GM12878 (cell line): ENCODE results near the gene IRGQ. TPM values are rescaled to one million over a fixed set of nuclear protein-coding genes. Genes with fewer than 3 reads are reported as not detected.

Experiments used
- ATAC-seq: fragments of 200-7000 bp; cut with Tn5 transposase; 3 replicates; pipeline ENCODE4 v1.9.1; 2020; ENCODE audit warnings: mild to moderate bottlenecking, moderate library complexity
- BruUV-seq: library from RNA; stranded (reverse); fragments of 400-500 nt; replicated peaks from 2 replicates; lab custom pipeline; 2021; lab: Mats Ljungman, UMichigan
- CTCF ChIA-PET: fragments of 300-600 bp; sonication (Branson Sonifier 250); formaldehyde crosslinking; extraction: SDS; loops from one replicate; lab custom pipeline; 2021; ENCODE audit warnings: inconsistent platforms; lab: Yijun Ruan, JAX
- POLR2A ChIA-PET: fragments of 350-600 bp; formaldehyde crosslinking; extraction: SDS; loops from one replicate; lab custom pipeline; 2021; ENCODE audit warnings: inconsistent platforms; lab: Charles Lee
- RAD21 ChIA-PET: fragments of 300-600 bp; sonication (Branson Sonifier 250); formaldehyde crosslinking; loops from one replicate; lab custom pipeline; 2023; ENCODE audit warnings: antibody characterized with exemption; ENCODE audit not compliant: unreplicated experiment; lab: Charles Lee
- SMC1A ChIA-PET: fragments of 300-600 bp; sonication (Branson Sonifier 250); formaldehyde crosslinking; loops from one replicate; lab custom pipeline; 2023; ENCODE audit not compliant: unreplicated experiment, uncharacterized antibody; lab: Charles Lee
- DNase-seq: peaks from one replicate; pipeline ENCODE4 v3.0.0-alpha.2; 2011; ENCODE audit warnings: low read depth, low spot score
- FAIRE-seq: peaks from 3 replicates; lab custom pipeline; 2011; peaks lifted over from hg19 to GRCh38; lab: Jason Lieb, UNC
- H2AFZ ChIP-seq: 2 replicates; pipeline ENCODE4 v1.6.0; 2011; ENCODE audit warnings: low read depth, low read length, control low read depth; ENCODE audit not compliant: control insufficient read depth
- H3K27ac ChIP-seq: 2 replicates; pipeline ENCODE4 v1.5.1; 2011; ENCODE audit warnings: control low read depth; ENCODE audit not compliant: control insufficient read depth, insufficient read depth
- H3K27me3 ChIP-seq, 2 experiments: replicated peaks in 1 of 2; 2 replicates each; pipeline versions ENCODE4 v1.6.0 to v1.6.1; 2011; ENCODE audit warnings: low read length in 1 of 2; ENCODE audit not compliant: control insufficient read depth in 2 of 2, insufficient read depth in 2 of 2
- H3K36me3 ChIP-seq, 2 experiments: 2 replicates each; pipeline ENCODE4 v1.5.1; 2011; ENCODE audit warnings: low read length in 1 of 2; ENCODE audit not compliant: control insufficient read depth in 2 of 2, insufficient read depth in 2 of 2
- H3K4me1 ChIP-seq: 2 replicates; pipeline ENCODE4 v1.6.1; 2011; ENCODE audit warnings: mild to moderate bottlenecking, low read length, moderate library complexity, mixed read lengths; ENCODE audit not compliant: control insufficient read depth, insufficient read depth
- H3K4me2 ChIP-seq: 2 replicates; pipeline ENCODE4 v1.6.0; 2011; ENCODE audit warnings: control low read depth; ENCODE audit not compliant: control insufficient read depth, insufficient read depth
- H3K4me3 ChIP-seq: fragments of 200-600 bp; sonication (generic); 2 replicates; pipeline ENCODE4 v1.5.1; 2016
- H3K79me2 ChIP-seq: 2 replicates; pipeline ENCODE4 v1.6.0; 2011; ENCODE audit warnings: low read length; ENCODE audit not compliant: control insufficient read depth, insufficient read depth
- H3K9ac ChIP-seq: 2 replicates; pipeline ENCODE4 v1.8.0; 2011; ENCODE audit warnings: low read length, control low read depth, mixed read lengths; ENCODE audit not compliant: control insufficient read depth, insufficient read depth
- H3K9me3 ChIP-seq: replicated peaks from 3 replicates; pipeline ENCODE4 v1.5.1; 2011; ENCODE audit warnings: mild to moderate bottlenecking, low read length; ENCODE audit not compliant: control insufficient read depth, insufficient read depth
- H4K20me1 ChIP-seq: 2 replicates; pipeline ENCODE4 v1.6.0; 2011; ENCODE audit not compliant: control insufficient read depth, insufficient read depth
- JUNB ChIP-seq: IDR thresholded peaks from 2 replicates; pipeline ENCODE4 v1.6.1; 2016; ENCODE audit warnings: antibody characterized with exemption, mild to moderate bottlenecking
- MYC ChIP-seq: IDR thresholded peaks from 2 replicates; pipeline ENCODE4 v1.6.1; 2011; ENCODE audit warnings: mild to moderate bottlenecking, low read length, moderate library complexity, inconsistent platforms; ENCODE audit not compliant: insufficient read depth, insufficient replicate concordance, insufficient read length, severe bottlenecking
- NR2C2 ChIP-seq: IDR thresholded peaks from 2 replicates; pipeline ENCODE4 v1.6.1; 2011; ENCODE audit warnings: borderline replicate concordance, low read depth; ENCODE audit not compliant: control insufficient read depth, insufficient read length
- PAX5 ChIP-seq: IDR thresholded peaks from 2 replicates; pipeline ENCODE4 v1.6.1; 2011; ENCODE audit warnings: low read depth, low read length, borderline replicate concordance
- SMC3 ChIP-seq: IDR thresholded peaks from 2 replicates; pipeline ENCODE4 v1.6.1; 2011; ENCODE audit warnings: low read length, improper control_type of control experiment, borderline replicate concordance
- ZNF274 ChIP-seq: IDR thresholded peaks from one replicate; pipeline ENCODE4 v1.8.0; 2011; ENCODE audit not compliant: insufficient read length, insufficient read depth
- WGBS: methylation state at CpG from one replicate; pipeline ENCODE4 v1.1.6; 2016; ENCODE audit warnings: low lambda C conversion rate; ENCODE audit not compliant: insufficient replicate concordance, insufficient coverage; ENCODE audit errors: missing lambda C conversion rate; 5-methylcytosine and 5-hydroxymethylcytosine counted together
- in situ Hi-C: fragments of 300-500 bp; cut with MboI; formaldehyde crosslinking; loops from 9 replicates; pipeline ENCODE4 v1.14.3; 2018; ENCODE audit warnings: mixed read lengths
- intact Hi-C: fragments of 100-400 bp; cut with micrococcal nuclease; formaldehyde crosslinking; loops from one replicate; pipeline ENCODE4 v1.14.2; 2022; ENCODE audit not compliant: unreplicated experiment
- polyA plus RNA-seq, 11 experiments: library from polyadenylated mRNA; depleted of rRNA in 4 of 11; unstranded in 6 of 11; stranded (reverse) in 5 of 11; fragments of >200 nt; fragmentation: Nextera tagmentation in 4 of 11; fragmentation: Illumina TruSeq in 1 of 11; extraction: Ambion mirVana in 4 of 11; extraction: Trizol in 1 of 11; gene quantifications; 1 replicate in 1 of 11; 2 replicates in 10 of 11; pipeline versions ENCODE4 v1.2.1 to v1.2.3, GENCODE V29; 2011 to 2016; ENCODE audit warnings: inconsistent platforms in 2 of 11, missing spikeins in 2 of 11, low read depth in 1 of 11
- total RNA-seq, 4 experiments: library from RNA; depleted of rRNA in 3 of 4; stranded (reverse); fragments of >200 nt in 3 of 4; fragmentation: Illumina TruSeq in 1 of 4; extraction: Trizol in 1 of 4; gene quantifications; 2 replicates each; pipeline versions ENCODE4 v1.2.1 to v1.2.3, GENCODE V29; 2013 to 2021
- TF ChIP-seq, protein P1 (sequence below): fragments of 450-650 bp; formaldehyde crosslinking; IDR thresholded peaks from 2 replicates; pipeline ENCODE4 v1.4.0; 2020; ENCODE audit warnings: mild to moderate bottlenecking, moderate library complexity
- TF ChIP-seq, protein P2 (sequence below): fragments of 450-650 bp; IDR thresholded peaks from 2 replicates; pipeline ENCODE4 v1.6.1; 2017; ENCODE audit warnings: mild to moderate bottlenecking
- TF ChIP-seq, protein P3 (sequence below): fragments of 450-650 bp; IDR thresholded peaks from 2 replicates; pipeline ENCODE4 v1.6.1; 2016; ENCODE audit warnings: mild to moderate bottlenecking
- TF ChIP-seq, protein P4 (sequence below): fragments of 450-650 bp; IDR thresholded peaks from 2 replicates; pipeline ENCODE4 v1.6.1; 2017; ENCODE audit warnings: antibody characterized with exemption, mild to moderate bottlenecking, moderate library complexity
- TF ChIP-seq, protein P5 (sequence below): fragments of 150-350 bp; IDR thresholded peaks from 2 replicates; pipeline ENCODE4 v1.6.1; 2014; ENCODE audit warnings: mild to moderate bottlenecking, low read depth, low read length

IRGQ gene
- total and polyA plus RNA-seq, 10 of the 15 experiments (the other 5 are each of a cell fraction or from before 2014, with no cell fraction given), result 3.3 to 20.8 (median 9.0) TPM

DNA sequence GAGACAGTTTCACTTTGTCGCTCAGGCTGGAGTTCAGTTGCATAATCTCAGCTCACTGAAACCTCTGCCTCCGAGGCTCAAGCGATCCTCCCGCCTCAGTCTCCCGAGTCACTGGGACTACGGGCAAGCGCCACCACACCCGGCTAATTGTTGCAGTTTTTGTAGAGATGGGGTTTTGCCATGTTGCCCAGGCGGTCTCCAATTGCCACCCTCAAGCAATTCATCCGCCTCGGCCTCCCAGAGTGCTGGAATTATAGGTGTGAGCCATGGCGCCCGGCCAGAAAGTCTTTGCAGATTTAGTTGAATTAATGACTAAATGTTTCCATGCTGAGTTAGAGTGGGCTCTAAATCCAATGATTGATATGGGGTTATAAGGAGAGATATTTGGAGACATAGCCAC lies 48.2 kb upstream of the IRGQ start (continued):
- TF ChIP-seq, protein P1, sequence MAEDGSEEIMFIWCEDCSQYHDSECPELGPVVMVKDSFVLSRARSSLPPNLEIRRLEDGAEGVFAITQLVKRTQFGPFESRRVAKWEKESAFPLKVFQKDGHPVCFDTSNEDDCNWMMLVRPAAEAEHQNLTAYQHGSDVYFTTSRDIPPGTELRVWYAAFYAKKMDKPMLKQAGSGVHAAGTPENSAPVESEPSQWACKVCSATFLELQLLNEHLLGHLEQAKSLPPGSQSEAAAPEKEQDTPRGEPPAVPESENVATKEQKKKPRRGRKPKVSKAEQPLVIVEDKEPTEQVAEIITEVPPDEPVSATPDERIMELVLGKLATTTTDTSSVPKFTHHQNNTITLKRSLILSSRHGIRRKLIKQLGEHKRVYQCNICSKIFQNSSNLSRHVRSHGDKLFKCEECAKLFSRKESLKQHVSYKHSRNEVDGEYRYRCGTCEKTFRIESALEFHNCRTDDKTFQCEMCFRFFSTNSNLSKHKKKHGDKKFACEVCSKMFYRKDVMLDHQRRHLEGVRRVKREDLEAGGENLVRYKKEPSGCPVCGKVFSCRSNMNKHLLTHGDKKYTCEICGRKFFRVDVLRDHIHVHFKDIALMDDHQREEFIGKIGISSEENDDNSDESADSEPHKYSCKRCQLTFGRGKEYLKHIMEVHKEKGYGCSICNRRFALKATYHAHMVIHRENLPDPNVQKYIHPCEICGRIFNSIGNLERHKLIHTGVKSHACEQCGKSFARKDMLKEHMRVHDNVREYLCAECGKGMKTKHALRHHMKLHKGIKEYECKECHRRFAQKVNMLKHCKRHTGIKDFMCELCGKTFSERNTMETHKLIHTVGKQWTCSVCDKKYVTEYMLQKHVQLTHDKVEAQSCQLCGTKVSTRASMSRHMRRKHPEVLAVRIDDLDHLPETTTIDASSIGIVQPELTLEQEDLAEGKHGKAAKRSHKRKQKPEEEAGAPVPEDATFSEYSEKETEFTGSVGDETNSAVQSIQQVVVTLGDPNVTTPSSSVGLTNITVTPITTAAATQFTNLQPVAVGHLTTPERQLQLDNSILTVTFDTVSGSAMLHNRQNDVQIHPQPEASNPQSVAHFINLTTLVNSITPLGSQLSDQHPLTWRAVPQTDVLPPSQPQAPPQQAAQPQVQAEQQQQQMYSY (CRISPR knock-in tag), result no peak
- TF ChIP-seq, protein P2, sequence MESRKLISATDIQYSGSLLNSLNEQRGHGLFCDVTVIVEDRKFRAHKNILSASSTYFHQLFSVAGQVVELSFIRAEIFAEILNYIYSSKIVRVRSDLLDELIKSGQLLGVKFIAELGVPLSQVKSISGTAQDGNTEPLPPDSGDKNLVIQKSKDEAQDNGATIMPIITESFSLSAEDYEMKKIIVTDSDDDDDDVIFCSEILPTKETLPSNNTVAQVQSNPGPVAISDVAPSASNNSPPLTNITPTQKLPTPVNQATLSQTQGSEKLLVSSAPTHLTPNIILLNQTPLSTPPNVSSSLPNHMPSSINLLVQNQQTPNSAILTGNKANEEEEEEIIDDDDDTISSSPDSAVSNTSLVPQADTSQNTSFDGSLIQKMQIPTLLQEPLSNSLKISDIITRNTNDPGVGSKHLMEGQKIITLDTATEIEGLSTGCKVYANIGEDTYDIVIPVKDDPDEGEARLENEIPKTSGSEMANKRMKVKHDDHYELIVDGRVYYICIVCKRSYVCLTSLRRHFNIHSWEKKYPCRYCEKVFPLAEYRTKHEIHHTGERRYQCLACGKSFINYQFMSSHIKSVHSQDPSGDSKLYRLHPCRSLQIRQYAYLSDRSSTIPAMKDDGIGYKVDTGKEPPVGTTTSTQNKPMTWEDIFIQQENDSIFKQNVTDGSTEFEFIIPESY, result no peak
- TF ChIP-seq MYC (no peak), JUNB (no peak)
- TF ChIP-seq, protein P3, sequence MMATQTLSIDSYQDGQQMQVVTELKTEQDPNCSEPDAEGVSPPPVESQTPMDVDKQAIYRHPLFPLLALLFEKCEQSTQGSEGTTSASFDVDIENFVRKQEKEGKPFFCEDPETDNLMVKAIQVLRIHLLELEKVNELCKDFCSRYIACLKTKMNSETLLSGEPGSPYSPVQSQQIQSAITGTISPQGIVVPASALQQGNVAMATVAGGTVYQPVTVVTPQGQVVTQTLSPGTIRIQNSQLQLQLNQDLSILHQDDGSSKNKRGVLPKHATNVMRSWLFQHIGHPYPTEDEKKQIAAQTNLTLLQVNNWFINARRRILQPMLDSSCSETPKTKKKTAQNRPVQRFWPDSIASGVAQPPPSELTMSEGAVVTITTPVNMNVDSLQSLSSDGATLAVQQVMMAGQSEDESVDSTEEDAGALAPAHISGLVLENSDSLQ, result no peak

DNA sequence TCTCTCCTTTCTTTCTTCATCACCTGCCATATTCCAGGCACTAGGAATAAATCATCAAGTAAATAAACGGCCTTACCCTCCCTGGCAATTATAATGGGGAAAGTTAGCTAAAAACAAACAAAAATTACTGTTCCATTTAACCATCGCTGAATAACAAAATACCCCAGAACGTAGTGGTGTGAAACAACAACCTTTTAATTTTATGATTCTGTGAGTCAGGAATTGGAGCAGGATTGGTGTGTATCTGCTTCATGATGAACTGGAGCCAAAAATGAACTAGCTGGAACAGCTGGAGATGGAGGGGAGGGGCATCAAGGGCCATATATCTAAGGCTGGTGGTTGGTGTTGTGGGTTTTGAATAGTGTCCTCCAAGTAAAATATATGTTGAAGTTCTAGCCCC lies 47.4 kb upstream of the IRGQ start:
- WGBS, result 48% methylated on average over 3 of the region's 3 CpGs
- no peak for ATAC-seq
- BruUV-seq, result no TSS peak
- Histone ChIP-seq H3K4me3 (no peak overlapping the region), H4K20me1 (no peaks in the 10 kb centered on the region), H3K36me3 (no peaks in the 10 kb centered on the region), H3K4me1 (peaks cover 5% of the 10 kb centered on the region), H3K9me3 (no peaks in the 10 kb centered on the region; the same call in 1 of the 3 replicates), H2AFZ (no peak overlapping the region), H3K9ac (no peak overlapping the region), H3K27me3 (peaks cover 9 to 16% of the 10 kb centered on the region in 2 experiments), H3K4me2 (no peak overlapping the region), H3K27ac (no peak overlapping the region), H3K79me2 (no peaks in the 10 kb centered on the region)
- no peak for DNase-seq
- RAD21 ChIA-PET, result no interaction called here
- POLR2A ChIA-PET, result no interaction called here
- CTCF ChIA-PET, result no interaction called here
- SMC1A ChIA-PET, result interaction anchor here (1.5 kb wide), 1 partner anchor 88 kb away, joined by 3 read pairs; no protein-coding TSS in a partner anchor
- in situ Hi-C loops (no loop called here), intact Hi-C loops (no loop called here)
- FAIRE-seq, result no peak
- TF ChIP-seq, protein P4, sequence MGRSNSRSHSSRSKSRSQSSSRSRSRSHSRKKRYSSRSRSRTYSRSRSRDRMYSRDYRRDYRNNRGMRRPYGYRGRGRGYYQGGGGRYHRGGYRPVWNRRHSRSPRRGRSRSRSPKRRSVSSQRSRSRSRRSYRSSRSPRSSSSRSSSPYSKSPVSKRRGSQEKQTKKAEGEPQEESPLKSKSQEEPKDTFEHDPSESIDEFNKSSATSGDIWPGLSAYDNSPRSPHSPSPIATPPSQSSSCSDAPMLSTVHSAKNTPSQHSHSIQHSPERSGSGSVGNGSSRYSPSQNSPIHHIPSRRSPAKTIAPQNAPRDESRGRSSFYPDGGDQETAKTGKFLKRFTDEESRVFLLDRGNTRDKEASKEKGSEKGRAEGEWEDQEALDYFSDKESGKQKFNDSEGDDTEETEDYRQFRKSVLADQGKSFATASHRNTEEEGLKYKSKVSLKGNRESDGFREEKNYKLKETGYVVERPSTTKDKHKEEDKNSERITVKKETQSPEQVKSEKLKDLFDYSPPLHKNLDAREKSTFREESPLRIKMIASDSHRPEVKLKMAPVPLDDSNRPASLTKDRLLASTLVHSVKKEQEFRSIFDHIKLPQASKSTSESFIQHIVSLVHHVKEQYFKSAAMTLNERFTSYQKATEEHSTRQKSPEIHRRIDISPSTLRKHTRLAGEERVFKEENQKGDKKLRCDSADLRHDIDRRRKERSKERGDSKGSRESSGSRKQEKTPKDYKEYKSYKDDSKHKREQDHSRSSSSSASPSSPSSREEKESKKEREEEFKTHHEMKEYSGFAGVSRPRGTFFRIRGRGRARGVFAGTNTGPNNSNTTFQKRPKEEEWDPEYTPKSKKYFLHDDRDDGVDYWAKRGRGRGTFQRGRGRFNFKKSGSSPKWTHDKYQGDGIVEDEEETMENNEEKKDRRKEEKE, result no peak
- TF ChIP-seq, protein P5, sequence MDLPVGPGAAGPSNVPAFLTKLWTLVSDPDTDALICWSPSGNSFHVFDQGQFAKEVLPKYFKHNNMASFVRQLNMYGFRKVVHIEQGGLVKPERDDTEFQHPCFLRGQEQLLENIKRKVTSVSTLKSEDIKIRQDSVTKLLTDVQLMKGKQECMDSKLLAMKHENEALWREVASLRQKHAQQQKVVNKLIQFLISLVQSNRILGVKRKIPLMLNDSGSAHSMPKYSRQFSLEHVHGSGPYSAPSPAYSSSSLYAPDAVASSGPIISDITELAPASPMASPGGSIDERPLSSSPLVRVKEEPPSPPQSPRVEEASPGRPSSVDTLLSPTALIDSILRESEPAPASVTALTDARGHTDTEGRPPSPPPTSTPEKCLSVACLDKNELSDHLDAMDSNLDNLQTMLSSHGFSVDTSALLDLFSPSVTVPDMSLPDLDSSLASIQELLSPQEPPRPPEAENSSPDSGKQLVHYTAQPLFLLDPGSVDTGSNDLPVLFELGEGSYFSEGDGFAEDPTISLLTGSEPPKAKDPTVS, result no peak
- TF ChIP-seq SMC3 (no peak), PAX5 (no peak), ZNF274 (no peak), NR2C2 (no peak)
